ES-I3 (cell line): Measurements from ENCODE around the gene ZNF689.
"Not testable (repeated sequence)": the region's sequence is repeated elsewhere in the genome, so short reads cannot be mapped to it uniquely, and the experiment has no call there.

ENCODE experiments used
- H3K36me3 ChIP-seq: 2 replicates; pipeline ENCODE4 v1.6.1; 2013; ENCODE audit warnings: mild to moderate bottlenecking, low read length, control low read depth, moderate library complexity; ENCODE audit not compliant: insufficient read depth
- H3K4me1 ChIP-seq: 2 replicates; pipeline ENCODE4 v1.6.1; 2013; ENCODE audit warnings: mild to moderate bottlenecking, control low read depth, low read length; ENCODE audit not compliant: insufficient read depth
- H3K9ac ChIP-seq: 2 replicates; pipeline ENCODE4 v1.6.1; 2013; ENCODE audit warnings: low read depth, mild to moderate bottlenecking, low read length, moderate library complexity
- H3K9me3 ChIP-seq: 2 replicates; pipeline ENCODE4 v1.6.1; 2013; ENCODE audit warnings: mild to moderate bottlenecking, low read length, moderate library complexity; ENCODE audit not compliant: control insufficient read depth, insufficient read depth

Gene ZNF689

GRCh38 chr16:30649725-30650368 lies 39.7 kb upstream of the ZNF689 start:
- no peaks in the 10 kb centered on the region for H3K9me3 ChIP-seq
- H3K4me1 ChIP-seq, result no peaks in the 10 kb centered on the region
- H3K36me3 ChIP-seq, result no peaks in the 10 kb centered on the region
- H3K9ac ChIP-seq, result peak overlapping the region; percentile 80

GRCh38 chr16:30647274-30647571 lies 37.0 kb upstream of the ZNF689 start:
- H3K9me3 ChIP-seq, result no peaks in the 10 kb centered on the region
- H3K36me3 ChIP-seq, result no peaks in the 10 kb centered on the region
- no peaks in the 10 kb centered on the region for H3K4me1 ChIP-seq
- H3K9ac ChIP-seq, result no peak overlapping the region

GRCh38 chr16:30645727-30646126 lies 35.5 kb upstream of the ZNF689 start:
- Histone ChIP-seq H3K36me3 (no peaks in the 10 kb centered on the region), H3K4me1 (no peaks in the 10 kb centered on the region), H3K9ac (no peak overlapping the region)

GRCh38 chr16:30644334-30644830 lies 34.2 kb upstream of the ZNF689 start:
- no peaks in the 10 kb centered on the region for H3K4me1 ChIP-seq
- H3K9me3 ChIP-seq, result no peaks in the 10 kb centered on the region
- H3K9ac ChIP-seq, result no peak overlapping the region
- no peaks in the 10 kb centered on the region for H3K36me3 ChIP-seq

More at GRCh38 chr16:30645727-30646126, 35.5 kb upstream of the ZNF689 start:
- H3K9me3 ChIP-seq, result no peaks in the 10 kb centered on the region

- Histone ChIP-seq H3K9me3 (no peaks in the 10 kb centered on the region), H3K4me1 (no peaks in the 10 kb centered on the region), H3K36me3 (no peaks in the 10 kb centered on the region), H3K9ac (no peak overlapping the region)
These were observed 31.3 kb upstream of the ZNF689 start for GRCh38 chr16:30641378-30641982.

- Histone ChIP-seq H3K4me1 (no peaks in the 10 kb centered on the region), H3K36me3 (no peaks in the 10 kb centered on the region), H3K9ac (no peak overlapping the region), H3K9me3 (no peaks in the 10 kb centered on the region)
These were observed 27.8 kb upstream of the ZNF689 start for GRCh38 chr16:30637944-30638343.

GRCh38 chr16:30637139-30637538 lies 26.9 kb upstream of the ZNF689 start:
- not testable (repeated sequence) for H3K4me1 ChIP-seq, H3K9me3 ChIP-seq, H3K36me3 ChIP-seq, H3K9ac ChIP-seq

- H3K9ac ChIP-seq, result no peak overlapping the region
- no peaks in the 10 kb centered on the region for H3K36me3 ChIP-seq
- H3K9me3 ChIP-seq, result no peaks in the 10 kb centered on the region
These were observed 26.4 kb upstream of the ZNF689 start for GRCh38 chr16:30636599-30636998.

GRCh38 chr16:30633526-30633925 lies 23.3 kb upstream of the ZNF689 start:
- no peaks in the 10 kb centered on the region for H3K9me3 ChIP-seq
- H3K4me1 ChIP-seq, result no peaks in the 10 kb centered on the region
- H3K36me3 ChIP-seq, result no peaks in the 10 kb centered on the region
- H3K9ac ChIP-seq, result peak overlapping the region; percentile 58; the same call in 1 of the 2 replicates

More at GRCh38 chr16:30636599-30636998, 26.4 kb upstream of the ZNF689 start:
- no peaks in the 10 kb centered on the region for H3K4me1 ChIP-seq

GRCh38 chr16:30632454-30632853 lies 22.3 kb upstream of the ZNF689 start:
- not testable (repeated sequence) for H3K4me1 ChIP-seq, H3K9me3 ChIP-seq, H3K9ac ChIP-seq, H3K36me3 ChIP-seq

- no peaks in the 10 kb centered on the region for H3K4me1 ChIP-seq
- no peaks in the 10 kb centered on the region for H3K9me3 ChIP-seq
- H3K9ac ChIP-seq, result peak overlapping the region; percentile 12; the same call in 1 of the 2 replicates
- no peaks in the 10 kb centered on the region for H3K36me3 ChIP-seq
These were observed 18.7 kb upstream of the ZNF689 start for GRCh38 chr16:30628628-30629540.

- no peaks in the 10 kb centered on the region for H3K36me3 ChIP-seq
- H3K9ac ChIP-seq, result no peak overlapping the region
- H3K4me1 ChIP-seq, result no peaks in the 10 kb centered on the region
- H3K9me3 ChIP-seq, result no peaks in the 10 kb centered on the region
These were observed 16.0 kb upstream of the ZNF689 start for GRCh38 chr16:30626236-30626635.

GRCh38 chr16:30623536-30624283 lies 13.5 kb upstream of the ZNF689 start:
- no peaks in the 10 kb centered on the region for H3K36me3 ChIP-seq
- no peak overlapping the region for H3K9ac ChIP-seq
- no peaks in the 10 kb centered on the region for H3K4me1 ChIP-seq
- H3K9me3 ChIP-seq, result no peaks in the 10 kb centered on the region

GRCh38 chr16:30622455-30623032 lies 12.4 kb upstream of the ZNF689 start:
- H3K9ac ChIP-seq, result no peak overlapping the region
- no peaks in the 10 kb centered on the region for H3K36me3 ChIP-seq
- no peaks in the 10 kb centered on the region for H3K9me3 ChIP-seq
- no peaks in the 10 kb centered on the region for H3K4me1 ChIP-seq
